ENCODE results near the gene TANC1.

TANC1 gene

GRCh38 chr2:158993721-158994587 is 25.5 kb downstream of the TANC1 start:
- no peaks in the 10 kb centered on the region for H3K9me3 ChIP-seq (ENCODE audit: control insufficient read depth in 2 of 2, low read length in 2 of 2)
- no peaks in the 10 kb centered on the region for H3K27me3 ChIP-seq (ENCODE audit: control insufficient read depth in 2 of 2, insufficient read depth in 2 of 2, low read length in 2 of 2)
- peaks cover 5 to 20% of the 10 kb centered on the region in 2 donors for H3K4me1 ChIP-seq (ENCODE audit: control insufficient read depth in 2 of 2, insufficient read depth in 2 of 2, low read length in 2 of 2)
- no peak overlapping the region for H3K27ac ChIP-seq (ENCODE audit: low read depth in 2 of 2, low read length in 2 of 2)
- H3K36me3 ChIP-seq (ENCODE audit: control insufficient read depth in 2 of 2, insufficient read depth in 2 of 2, low read length in 2 of 2): no peaks in the 10 kb centered on the region
- no peak overlapping the region for H3K4me3 ChIP-seq (ENCODE audit: low read length in 2 of 2)
- no peak overlapping the region for H3K9ac ChIP-seq (ENCODE audit: low read depth in 1 of 2, low read length in 2 of 2)

- Histone ChIP-seq H3K4me3 (ENCODE audit: low read length in 2 of 2) (no peak overlapping the region), H3K4me1 (ENCODE audit: control insufficient read depth in 2 of 2, insufficient read depth in 2 of 2, low read length in 2 of 2) (peaks cover 5 to 21% of the 10 kb centered on the region in 2 donors), H3K27me3 (ENCODE audit: control insufficient read depth in 2 of 2, insufficient read depth in 2 of 2, low read length in 2 of 2) (no peaks in the 10 kb centered on the region), H3K9me3 (ENCODE audit: control insufficient read depth in 2 of 2, low read length in 2 of 2) (no peaks in the 10 kb centered on the region), H3K9ac (ENCODE audit: low read depth in 1 of 2, low read length in 2 of 2) (no peak overlapping the region), H3K36me3 (ENCODE audit: control insufficient read depth in 2 of 2, insufficient read depth in 2 of 2, low read length in 2 of 2) (no peaks in the 10 kb centered on the region), H3K27ac (ENCODE audit: low read depth in 2 of 2, low read length in 2 of 2) (no peak overlapping the region)
Observed at GRCh38 chr2:158994920-158995676, 26.7 kb downstream of the TANC1 start.

- Histone ChIP-seq H3K4me3 (ENCODE audit: low read length in 2 of 2) (no peak overlapping the region), H3K4me1 (ENCODE audit: control insufficient read depth in 2 of 2, insufficient read depth in 2 of 2, low read length in 2 of 2) (peaks cover 5 to 21% of the 10 kb centered on the region in 2 donors), H3K36me3 (ENCODE audit: control insufficient read depth in 2 of 2, insufficient read depth in 2 of 2, low read length in 2 of 2) (no peaks in the 10 kb centered on the region), H3K27ac (ENCODE audit: low read depth in 2 of 2, low read length in 2 of 2) (no peak overlapping the region), H3K9ac (ENCODE audit: low read depth in 1 of 2, low read length in 2 of 2) (no peak overlapping the region), H3K9me3 (ENCODE audit: control insufficient read depth in 2 of 2, low read length in 2 of 2) (no peaks in the 10 kb centered on the region), H3K27me3 (ENCODE audit: control insufficient read depth in 2 of 2, insufficient read depth in 2 of 2, low read length in 2 of 2) (no peaks in the 10 kb centered on the region)
Observed at GRCh38 chr2:158995677-158996049, 27.2 kb downstream of the TANC1 start.

- H3K27ac ChIP-seq (ENCODE audit: low read depth in 2 of 2, low read length in 2 of 2): no peak overlapping the region
- no peak overlapping the region for H3K9ac ChIP-seq (ENCODE audit: low read depth in 1 of 2, low read length in 2 of 2)
- H3K27me3 ChIP-seq (ENCODE audit: control insufficient read depth in 2 of 2, insufficient read depth in 2 of 2, low read length in 2 of 2): no peaks in the 10 kb centered on the region
- H3K36me3 ChIP-seq (ENCODE audit: control insufficient read depth in 2 of 2, insufficient read depth in 2 of 2, low read length in 2 of 2): no peaks in the 10 kb centered on the region
- H3K9me3 ChIP-seq (ENCODE audit: control insufficient read depth in 2 of 2, low read length in 2 of 2): no peaks in the 10 kb centered on the region
- H3K4me3 ChIP-seq (ENCODE audit: low read length in 2 of 2): no peak overlapping the region
- peaks cover 5 to 21% of the 10 kb centered on the region in 2 donors for H3K4me1 ChIP-seq (ENCODE audit: control insufficient read depth in 2 of 2, insufficient read depth in 2 of 2, low read length in 2 of 2)
Observed at GRCh38 chr2:158996378-158996993, 28.0 kb downstream of the TANC1 start.

- H3K27ac ChIP-seq (ENCODE audit: low read depth in 2 of 2, low read length in 2 of 2): no peak overlapping the region
Observed at GRCh38 chr2:158997037-158997790, 28.8 kb downstream of the TANC1 start.

GRCh38 chr2:158998551-158999248 is 30.3 kb downstream of the TANC1 start:
- H3K4me3 ChIP-seq (ENCODE audit: low read length in 2 of 2): no peak overlapping the region
- H3K36me3 ChIP-seq (ENCODE audit: control insufficient read depth in 2 of 2, insufficient read depth in 2 of 2, low read length in 2 of 2): no peaks in the 10 kb centered on the region
- no peaks in the 10 kb centered on the region for H3K27me3 ChIP-seq (ENCODE audit: control insufficient read depth in 2 of 2, insufficient read depth in 2 of 2, low read length in 2 of 2)
- no peak overlapping the region for H3K9ac ChIP-seq (ENCODE audit: low read depth in 1 of 2, low read length in 2 of 2)
- H3K4me1 ChIP-seq (ENCODE audit: control insufficient read depth in 2 of 2, insufficient read depth in 2 of 2, low read length in 2 of 2): peaks cover 7 to 25% of the 10 kb centered on the region in 2 donors
- H3K27ac ChIP-seq (ENCODE audit: low read depth in 2 of 2, low read length in 2 of 2): no peak overlapping the region
- H3K9me3 ChIP-seq (ENCODE audit: control insufficient read depth in 2 of 2, low read length in 2 of 2): no peaks in the 10 kb centered on the region

More at GRCh38 chr2:158997037-158997790, 28.8 kb downstream of the TANC1 start:
- no peaks in the 10 kb centered on the region for H3K9me3 ChIP-seq (ENCODE audit: control insufficient read depth in 2 of 2, low read length in 2 of 2)
- no peak overlapping the region for H3K9ac ChIP-seq (ENCODE audit: low read depth in 1 of 2, low read length in 2 of 2)
- no peaks in the 10 kb centered on the region for H3K27me3 ChIP-seq (ENCODE audit: control insufficient read depth in 2 of 2, insufficient read depth in 2 of 2, low read length in 2 of 2)
- peaks cover 5 to 22% of the 10 kb centered on the region in 2 donors for H3K4me1 ChIP-seq (ENCODE audit: control insufficient read depth in 2 of 2, insufficient read depth in 2 of 2, low read length in 2 of 2)
- no peaks in the 10 kb centered on the region for H3K36me3 ChIP-seq (ENCODE audit: control insufficient read depth in 2 of 2, insufficient read depth in 2 of 2, low read length in 2 of 2)
- H3K4me3 ChIP-seq (ENCODE audit: low read length in 2 of 2): no peak overlapping the region

- H3K4me1 ChIP-seq (ENCODE audit: control insufficient read depth in 2 of 2, insufficient read depth in 2 of 2, low read length in 2 of 2): peaks cover 7 to 25% of the 10 kb centered on the region in 2 donors
- no peaks in the 10 kb centered on the region for H3K27me3 ChIP-seq (ENCODE audit: control insufficient read depth in 2 of 2, insufficient read depth in 2 of 2, low read length in 2 of 2)
- no peak overlapping the region for H3K27ac ChIP-seq (ENCODE audit: low read depth in 2 of 2, low read length in 2 of 2)
- no peak overlapping the region for H3K4me3 ChIP-seq (ENCODE audit: low read length in 2 of 2)
- no peaks in the 10 kb centered on the region for H3K36me3 ChIP-seq (ENCODE audit: control insufficient read depth in 2 of 2, insufficient read depth in 2 of 2, low read length in 2 of 2)
- H3K9me3 ChIP-seq (ENCODE audit: control insufficient read depth in 2 of 2, low read length in 2 of 2): no peaks in the 10 kb centered on the region
- H3K9ac ChIP-seq (ENCODE audit: low read depth in 1 of 2, low read length in 2 of 2): no peak overlapping the region
Observed at GRCh38 chr2:158999458-158999857, 31.0 kb downstream of the TANC1 start.

- H3K9ac ChIP-seq (ENCODE audit: low read depth in 1 of 2, low read length in 2 of 2): no peak overlapping the region
- peaks cover 0 to 5% of the 10 kb centered on the region in 2 donors for H3K36me3 ChIP-seq (ENCODE audit: control insufficient read depth in 2 of 2, insufficient read depth in 2 of 2, low read length in 2 of 2)
- no peak overlapping the region for H3K4me3 ChIP-seq (ENCODE audit: low read length in 2 of 2)
- H3K27ac ChIP-seq (ENCODE audit: low read depth in 2 of 2, low read length in 2 of 2): no peak overlapping the region
- H3K27me3 ChIP-seq (ENCODE audit: control insufficient read depth in 2 of 2, insufficient read depth in 2 of 2, low read length in 2 of 2): no peaks in the 10 kb centered on the region
- peaks cover 3 to 25% of the 10 kb centered on the region in 2 donors for H3K4me1 ChIP-seq (ENCODE audit: control insufficient read depth in 2 of 2, insufficient read depth in 2 of 2, low read length in 2 of 2)
- no peaks in the 10 kb centered on the region for H3K9me3 ChIP-seq (ENCODE audit: control insufficient read depth in 2 of 2, low read length in 2 of 2)
Observed at GRCh38 chr2:159000072-159000471, 31.6 kb downstream of the TANC1 start.

GRCh38 chr2:159002462-159003111 is 34.1 kb downstream of the TANC1 start:
- Histone ChIP-seq H3K9me3 (ENCODE audit: control insufficient read depth in 2 of 2, low read length in 2 of 2) (no peaks in the 10 kb centered on the region), H3K4me1 (ENCODE audit: control insufficient read depth in 2 of 2, insufficient read depth in 2 of 2, low read length in 2 of 2) (peaks cover 2 to 14% of the 10 kb centered on the region in 2 donors), H3K27ac (ENCODE audit: low read depth in 2 of 2, low read length in 2 of 2) (no peak overlapping the region), H3K36me3 (ENCODE audit: control insufficient read depth in 2 of 2, insufficient read depth in 2 of 2, low read length in 2 of 2) (peaks cover 0 to 5% of the 10 kb centered on the region in 2 donors), H3K4me3 (ENCODE audit: low read length in 2 of 2) (no peak overlapping the region), H3K27me3 (ENCODE audit: control insufficient read depth in 2 of 2, insufficient read depth in 2 of 2, low read length in 2 of 2) (no peaks in the 10 kb centered on the region), H3K9ac (ENCODE audit: low read depth in 1 of 2, low read length in 2 of 2) (no peak overlapping the region)
